ENCODE results near the gene TRIM62. TPM values are rescaled to one million over a fixed set of nuclear protein-coding genes. Genes with fewer than 3 reads are reported as not detected.

The TRIM62 gene
- total RNA-seq, 1 donor from 2014 or later = 4.5 TPM

GRCh38 chr1:33176362-33176850, 5.4 kb downstream of the TRIM62 start:
- Histone ChIP-seq H3K27ac (no peak overlapping the region), H3K4me3 (no peak overlapping the region), H3K9me3 (no peaks in the 10 kb centered on the region), H3K27me3 (no peaks in the 10 kb centered on the region), H3K4me1 (peaks cover 8% of the 10 kb centered on the region), H3K36me3 (no peaks in the 10 kb centered on the region)
- intact Hi-C loops (cut with DNase I) = no loop called here
- TF ChIP-seq CTCF (IDR thresholded peaks at IDR 0.05) = no peak
- ATAC-seq = no peak
- DNase-seq = no peak

GRCh38 chr1:33175865-33176264, 6.0 kb downstream of the TRIM62 start:
- DNase-seq = no peak
- Histone ChIP-seq H3K27ac (no peak overlapping the region), H3K4me3 (no peak overlapping the region), H3K4me1 (peaks cover 8% of the 10 kb centered on the region), H3K9me3 (no peaks in the 10 kb centered on the region), H3K27me3 (no peaks in the 10 kb centered on the region), H3K36me3 (no peaks in the 10 kb centered on the region)
- TF ChIP-seq CTCF (IDR thresholded peaks at IDR 0.05) = no peak
- ATAC-seq = no peak
- intact Hi-C loops (cut with DNase I) = no loop called here

- intact Hi-C loops (cut with DNase I) = no loop called here
Measured at GRCh38 chr1:33173091-33173490, 8.8 kb downstream of the TRIM62 start.

GRCh38 chr1:33171977-33172813, 9.6 kb downstream of the TRIM62 start:
- Histone ChIP-seq H3K27me3 (no peaks in the 10 kb centered on the region), H3K9me3 (no peaks in the 10 kb centered on the region), H3K27ac (no peak overlapping the region), H3K4me1 (no peaks in the 10 kb centered on the region), H3K4me3 (no peak overlapping the region), H3K36me3 (no peaks in the 10 kb centered on the region)
- no peak for DNase-seq
- intact Hi-C loops (cut with DNase I) = no loop called here
- no peak for TF ChIP-seq CTCF (IDR thresholded peaks at IDR 0.05)
- ATAC-seq = no peak

More at GRCh38 chr1:33173091-33173490, 8.8 kb downstream of the TRIM62 start:
- TF ChIP-seq CTCF (IDR thresholded peaks at IDR 0.05) = no peak
- Histone ChIP-seq H3K9me3 (no peaks in the 10 kb centered on the region), H3K36me3 (no peaks in the 10 kb centered on the region), H3K4me1 (no peaks in the 10 kb centered on the region), H3K4me3 (no peak overlapping the region), H3K27me3 (no peaks in the 10 kb centered on the region), H3K27ac (no peak overlapping the region)
- ATAC-seq (no peak), DNase-seq (no peak)

- H3K9me3 ChIP-seq = no peaks in the 10 kb centered on the region
- no peaks in the 10 kb centered on the region for H3K27me3 ChIP-seq
- no peak for DNase-seq
- no peak for ATAC-seq
- H3K27ac ChIP-seq = no peak overlapping the region
- H3K36me3 ChIP-seq = no peaks in the 10 kb centered on the region
- intact Hi-C loops (cut with DNase I) = no loop called here
- no peak overlapping the region for H3K4me3 ChIP-seq
- no peak for TF ChIP-seq CTCF (IDR thresholded peaks at IDR 0.05)
- H3K4me1 ChIP-seq = no peaks in the 10 kb centered on the region
Measured at GRCh38 chr1:33170351-33171274, 11.2 kb downstream of the TRIM62 start.
